ENCODE data around the gene DNAJC27. TPM values are rescaled to one million over a fixed set of nuclear protein-coding genes. Genes with fewer than 3 reads are reported as not detected.

The DNAJC27 gene
- total RNA-seq, 1 experiment from 2014 or later = 5.1 TPM

DNA sequence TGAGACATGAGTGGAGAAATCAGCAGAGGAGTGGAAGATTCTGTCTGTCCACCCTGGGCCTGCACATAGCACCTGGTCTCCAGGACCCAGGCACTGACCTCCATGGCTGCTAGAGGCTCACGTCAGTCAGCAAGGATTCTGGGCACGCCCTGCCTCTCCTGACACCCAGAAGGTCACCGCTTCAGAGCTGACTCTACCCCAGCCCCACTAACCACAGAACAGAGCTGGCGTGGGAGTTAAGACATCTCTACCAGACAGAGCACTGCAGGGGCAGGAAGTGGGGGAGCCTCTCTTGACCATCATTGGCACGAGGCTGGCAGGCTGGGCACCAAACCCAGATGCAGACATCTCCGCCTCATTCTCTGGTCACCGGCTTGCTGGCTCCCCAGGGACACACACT is 54.7 kb downstream of the DNAJC27 start:
- Histone ChIP-seq H3T11ph (ENCODE audit: low read length) (no peak overlapping the region), H2BK5ac (ENCODE audit: insufficient read length, low read length) (no peak overlapping the region), H2BK15ac (ENCODE audit: low read depth, low read length) (no peak overlapping the region), H3K4ac (ENCODE audit: low read depth, low read length) (no peak overlapping the region), H3K4me2 (ENCODE audit: insufficient read depth, insufficient read length, low read length) (no peak overlapping the region), H3K79me1 (ENCODE audit: insufficient read depth, low read depth, low read length, poor library complexity, severe bottlenecking) (no peaks in the 10 kb centered on the region), H4K5ac (ENCODE audit: insufficient read length, low read depth, low read length) (no peak overlapping the region), H3K27me3 (ENCODE audit: insufficient read depth, low read length) (no peaks in the 10 kb centered on the region), H2BK120ac (ENCODE audit: low read depth, low read length, poor library complexity, severe bottlenecking) (no peak overlapping the region), H3K18ac (ENCODE audit: insufficient read length, low read depth, low read length) (no peak overlapping the region), H4K8ac (replicated peaks; ENCODE audit: insufficient read length, low read depth, low read length) (no peak overlapping the region), H3K23ac (ENCODE audit: insufficient read length, low read depth, low read length) (no peak overlapping the region), H2BK12ac (ENCODE audit: insufficient read length, low read depth, low read length) (no peak overlapping the region), H3K14ac (ENCODE audit: insufficient read depth, low read length) (no peak overlapping the region), H4K20me1 (ENCODE audit: control insufficient read depth, insufficient read depth, insufficient read length) (no peaks in the 10 kb centered on the region), H2AK5ac (ENCODE audit: insufficient read length, low read length) (no peak overlapping the region), H3K79me2 (ENCODE audit: insufficient read depth, low read length) (peaks cover 2% of the 10 kb centered on the region; the same call in 1 of the 2 replicates), H3K23me2 (ENCODE audit: insufficient read length, low read depth, low read length, poor library complexity, severe bottlenecking) (no peaks in the 10 kb centered on the region), H2BK20ac (ENCODE audit: low read depth, low read length, poor library complexity, severe bottlenecking) (no peak overlapping the region), H3K4me1 (ENCODE audit: insufficient read depth, low read length) (no peaks in the 10 kb centered on the region), H3K27ac (ENCODE audit: insufficient read length, low read depth, low read length) (no peak overlapping the region), H3K56ac (ENCODE audit: insufficient read length, low read depth, low read length) (no peak overlapping the region), H2AFZ (ENCODE audit: low read length) (no peak overlapping the region), H3K9me3 (ENCODE audit: control insufficient read depth, low read depth, low read length) (no peaks in the 10 kb centered on the region), H3K9ac (ENCODE audit: extremely low read depth, insufficient read length, low read length) (no peak overlapping the region), H4K91ac (ENCODE audit: insufficient read length, low read depth, low read length) (no peak overlapping the region)
- peaks cover 7 to 18% (median 15%) of the 10 kb centered on the region in 3 experiments; a peak in 6 of 7 replicates for H3K36me3 Mint-ChIP-seq (ENCODE audit: insufficient read depth in 1 of 3, low read depth in 3 of 3)
- DNase-seq = no peak
- no peak for TF ChIP-seq CTCF (conservative IDR thresholded peaks at IDR 0.05)
- no peak overlapping the region for H3K27ac Mint-ChIP-seq
- no CpG with 5 or more reads among the region's 7 CpGs for WGBS (ENCODE audit: extremely low coverage, insufficient read length, low lambda C conversion rate)
- peaks cover 16 to 21% of the 10 kb centered on the region in 2 experiments for H3K4me1 Mint-ChIP-seq
- H3K9me3 Mint-ChIP-seq = no peaks in the 10 kb centered on the region
- no peak overlapping the region; a peak in 1 of 5 replicates for H3K4me3 Mint-ChIP-seq
- H3K27me3 Mint-ChIP-seq (ENCODE audit: low read depth) = peaks cover 8% of the 10 kb centered on the region

All from H9 (cell line).